Measurements from ENCODE around the gene NOS1AP. TPM values are rescaled to one million over a fixed set of nuclear protein-coding genes. Genes with fewer than 3 reads are reported as not detected.

NOS1AP gene
- polyA plus RNA-seq, 3 donors: 0.12 TPM; not detected in 2

- no peak overlapping the region for H3K4me2 ChIP-seq (replicated peaks; ENCODE audit: extremely low read depth, low read length, poor library complexity, severe bottlenecking)
Measured at GRCh38 chr1:162142968-162143367, 73.5 kb downstream of the NOS1AP start.

DNA sequence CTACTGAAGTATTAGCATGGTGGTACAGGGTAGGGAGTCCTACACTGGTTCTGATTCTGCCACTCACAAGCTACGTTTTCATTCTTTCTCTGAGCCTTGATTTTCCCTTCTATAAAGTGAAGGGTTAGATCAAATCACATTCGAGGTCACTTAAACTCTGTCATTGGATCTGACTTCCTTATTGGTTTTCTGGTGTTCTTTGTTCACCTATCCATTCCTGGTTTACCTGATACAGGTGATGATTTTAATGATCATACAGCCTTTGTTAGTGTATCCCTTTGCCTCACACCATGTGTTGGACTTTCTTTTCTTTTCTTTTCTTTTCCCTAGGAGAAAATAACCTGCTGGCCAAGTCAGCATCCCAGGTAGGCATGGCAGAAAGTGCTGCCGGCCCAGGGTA lies 74.8 kb downstream of the NOS1AP start:
- no peak overlapping the region for H3K4me2 ChIP-seq (replicated peaks; ENCODE audit: extremely low read depth, low read length, poor library complexity, severe bottlenecking)
- H3K27ac ChIP-seq (ENCODE audit: low read depth in 1 of 2, low read length in 2 of 2): no peak overlapping the region
- H3K27ac Mint-ChIP-seq: no peak overlapping the region
- peaks cover 0 to 2% (median 0%) of the 10 kb centered on the region in 7 donors for H3K9me3 Mint-ChIP-seq
- WGBS (ENCODE audit: insufficient coverage): 100% methylated on average over 1 of the region's 3 CpGs
- intact Hi-C loops (cut with micrococcal nuclease): no loop called here
- no peak overlapping the region for H3K9ac ChIP-seq (ENCODE audit: insufficient read depth, low read length, poor library complexity, severe bottlenecking)
- no peak overlapping the region for H2AFZ ChIP-seq (ENCODE audit: insufficient read depth, low read depth, low read length, poor library complexity, severe bottlenecking)
- H3K9me3 ChIP-seq (replicated peaks in 1 of 2; ENCODE audit: control insufficient read depth in 1 of 2, insufficient read depth in 1 of 2, low read length in 2 of 2): no peaks in the 10 kb centered on the region
- H3K79me2 ChIP-seq (ENCODE audit: insufficient read depth, low read length): no peaks in the 10 kb centered on the region
- H3K4me3 Mint-ChIP-seq: no peak overlapping the region
- no peaks in the 10 kb centered on the region for H3K36me3 ChIP-seq (replicated peaks in 1 of 2; ENCODE audit: control insufficient read depth in 1 of 2, insufficient read depth in 2 of 2, low read length in 2 of 2)
- peaks cover 6 to 8% (median 6%) of the 10 kb centered on the region in 3 donors for H3K27me3 Mint-ChIP-seq (ENCODE audit: low read depth in 3 of 3)
- no peaks in the 10 kb centered on the region for H3K4me1 ChIP-seq (ENCODE audit: control insufficient read depth in 1 of 2, insufficient read depth in 2 of 2, low read length in 2 of 2)
- no peak overlapping the region for H3K4me3 ChIP-seq (replicated peaks in 1 of 3; ENCODE audit: low read depth in 2 of 3, low read length in 3 of 3)
- peaks cover 6% of the 10 kb centered on the region for H3K4me1 Mint-ChIP-seq
- TF ChIP-seq, protein P1, sequence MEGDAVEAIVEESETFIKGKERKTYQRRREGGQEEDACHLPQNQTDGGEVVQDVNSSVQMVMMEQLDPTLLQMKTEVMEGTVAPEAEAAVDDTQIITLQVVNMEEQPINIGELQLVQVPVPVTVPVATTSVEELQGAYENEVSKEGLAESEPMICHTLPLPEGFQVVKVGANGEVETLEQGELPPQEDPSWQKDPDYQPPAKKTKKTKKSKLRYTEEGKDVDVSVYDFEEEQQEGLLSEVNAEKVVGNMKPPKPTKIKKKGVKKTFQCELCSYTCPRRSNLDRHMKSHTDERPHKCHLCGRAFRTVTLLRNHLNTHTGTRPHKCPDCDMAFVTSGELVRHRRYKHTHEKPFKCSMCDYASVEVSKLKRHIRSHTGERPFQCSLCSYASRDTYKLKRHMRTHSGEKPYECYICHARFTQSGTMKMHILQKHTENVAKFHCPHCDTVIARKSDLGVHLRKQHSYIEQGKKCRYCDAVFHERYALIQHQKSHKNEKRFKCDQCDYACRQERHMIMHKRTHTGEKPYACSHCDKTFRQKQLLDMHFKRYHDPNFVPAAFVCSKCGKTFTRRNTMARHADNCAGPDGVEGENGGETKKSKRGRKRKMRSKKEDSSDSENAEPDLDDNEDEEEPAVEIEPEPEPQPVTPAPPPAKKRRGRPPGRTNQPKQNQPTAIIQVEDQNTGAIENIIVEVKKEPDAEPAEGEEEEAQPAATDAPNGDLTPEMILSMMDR (IDR thresholded peaks at IDR 0.05): no peak
- H3K36me3 Mint-ChIP-seq: no peaks in the 10 kb centered on the region
- H4K20me1 ChIP-seq (ENCODE audit: insufficient read depth, low read length): no peaks in the 10 kb centered on the region
- no peaks in the 10 kb centered on the region for H3K27me3 ChIP-seq (ENCODE audit: control insufficient read depth in 2 of 2, insufficient read depth in 2 of 2, low read length in 2 of 2)
- no peak for DNase-seq

More at GRCh38 chr1:162142968-162143367, 73.5 kb downstream of the NOS1AP start:
- Mint-ChIP-seq H3K27ac (no peak overlapping the region), H3K27me3 (ENCODE audit: low read depth in 3 of 3) (peaks cover 6% of the 10 kb centered on the region in 3 donors), H3K4me1 (peaks cover 6% of the 10 kb centered on the region), H3K4me3 (no peak overlapping the region), H3K9me3 (no peaks in the 10 kb centered on the region), H3K36me3 (no peaks in the 10 kb centered on the region)
- no peaks in the 10 kb centered on the region for H3K4me1 ChIP-seq (ENCODE audit: control insufficient read depth in 1 of 2, insufficient read depth in 2 of 2, low read length in 2 of 2)
- H4K20me1 ChIP-seq (ENCODE audit: insufficient read depth, low read length): no peaks in the 10 kb centered on the region
- intact Hi-C loops (cut with micrococcal nuclease): no loop called here
- H3K27ac ChIP-seq (ENCODE audit: low read depth in 1 of 2, low read length in 2 of 2): no peak overlapping the region
- TF ChIP-seq, protein P1 (IDR thresholded peaks at IDR 0.05): no peak
- no peak overlapping the region for H3K9ac ChIP-seq (ENCODE audit: insufficient read depth, low read length, poor library complexity, severe bottlenecking)
- no peaks in the 10 kb centered on the region for H3K79me2 ChIP-seq (ENCODE audit: insufficient read depth, low read length)
- H3K4me3 ChIP-seq (replicated peaks in 1 of 3; ENCODE audit: low read depth in 2 of 3, low read length in 3 of 3): no peak overlapping the region
- no peaks in the 10 kb centered on the region for H3K36me3 ChIP-seq (replicated peaks in 1 of 2; ENCODE audit: control insufficient read depth in 1 of 2, insufficient read depth in 2 of 2, low read length in 2 of 2)
- WGBS (ENCODE audit: insufficient coverage): 100% methylated on average over 1 of the region's 3 CpGs
- H2AFZ ChIP-seq (ENCODE audit: insufficient read depth, low read depth, low read length, poor library complexity, severe bottlenecking): no peak overlapping the region
- no peaks in the 10 kb centered on the region for H3K27me3 ChIP-seq (ENCODE audit: control insufficient read depth in 2 of 2, insufficient read depth in 2 of 2, low read length in 2 of 2)
- DNase-seq: no peak
- no peaks in the 10 kb centered on the region for H3K9me3 ChIP-seq (replicated peaks in 1 of 2; ENCODE audit: control insufficient read depth in 1 of 2, insufficient read depth in 1 of 2, low read length in 2 of 2)
